Measurements from ENCODE around the gene EVI2A.

The EVI2A gene

GRCh38 chr17:31279401-31279800 is 42.0 kb downstream of the EVI2A start:
- Histone ChIP-seq H3K36me3 (ENCODE audit: control insufficient read depth, insufficient read depth, low read length) (no peaks in the 10 kb centered on the region), H3K9me3 (ENCODE audit: control insufficient read depth, insufficient read depth, low read length) (no peaks in the 10 kb centered on the region), H3K4me1 (ENCODE audit: control insufficient read depth, insufficient read depth, low read length) (no peaks in the 10 kb centered on the region), H3K27ac (ENCODE audit: low read length) (no peak overlapping the region), H3K27me3 (ENCODE audit: control insufficient read depth, insufficient read depth, low read length) (no peaks in the 10 kb centered on the region), H3K4me3 (ENCODE audit: low read length) (no peak overlapping the region)
- no CpG with 5 or more reads among the region's 2 CpGs for WGBS (ENCODE audit: insufficient coverage, insufficient read length)
- DNase-seq (ENCODE audit: low read depth, low spot score) = no peak

GRCh38 chr17:31275116-31275515 is 46.3 kb downstream of the EVI2A start:
- H3K9me3 ChIP-seq (ENCODE audit: control insufficient read depth, insufficient read depth, low read length) = no peaks in the 10 kb centered on the region
- H3K4me1 ChIP-seq (ENCODE audit: control insufficient read depth, insufficient read depth, low read length) = no peaks in the 10 kb centered on the region
- H3K36me3 ChIP-seq (ENCODE audit: control insufficient read depth, insufficient read depth, low read length) = no peaks in the 10 kb centered on the region
- no peak for DNase-seq (ENCODE audit: low read depth, low spot score)
- no peaks in the 10 kb centered on the region for H3K27me3 ChIP-seq (ENCODE audit: control insufficient read depth, insufficient read depth, low read length)
- H3K4me3 ChIP-seq (ENCODE audit: low read length) = no peak overlapping the region
- no peak overlapping the region for H3K27ac ChIP-seq (ENCODE audit: low read length)
- no CpG with 5 or more reads among the region's 1 CpG for WGBS (ENCODE audit: insufficient coverage, insufficient read length)

GRCh38 chr17:31274252-31274651 is 47.2 kb downstream of the EVI2A start:
- no peaks in the 10 kb centered on the region for H3K27me3 ChIP-seq (ENCODE audit: control insufficient read depth, insufficient read depth, low read length)
- H3K4me3 ChIP-seq (ENCODE audit: low read length) = no peak overlapping the region
- no peaks in the 10 kb centered on the region for H3K36me3 ChIP-seq (ENCODE audit: control insufficient read depth, insufficient read depth, low read length)
- no peaks in the 10 kb centered on the region for H3K9me3 ChIP-seq (ENCODE audit: control insufficient read depth, insufficient read depth, low read length)
- peaks cover 1% of the 10 kb centered on the region; the same call in 1 of the 2 replicates for H3K4me1 ChIP-seq (ENCODE audit: control insufficient read depth, insufficient read depth, low read length)
- DNase-seq (ENCODE audit: low read depth, low spot score) = no peak
- WGBS (ENCODE audit: insufficient coverage, insufficient read length) = no CpG with 5 or more reads among the region's 2 CpGs
- H3K27ac ChIP-seq (ENCODE audit: low read length) = no peak overlapping the region

- Histone ChIP-seq H3K27me3 (ENCODE audit: control insufficient read depth, insufficient read depth, low read length) (no peaks in the 10 kb centered on the region), H3K27ac (ENCODE audit: low read length) (no peak overlapping the region), H3K36me3 (ENCODE audit: control insufficient read depth, insufficient read depth, low read length) (no peaks in the 10 kb centered on the region), H3K4me3 (ENCODE audit: low read length) (no peak overlapping the region), H3K4me1 (ENCODE audit: control insufficient read depth, insufficient read depth, low read length) (peaks cover 1% of the 10 kb centered on the region; the same call in 1 of the 2 replicates), H3K9me3 (ENCODE audit: control insufficient read depth, insufficient read depth, low read length) (no peaks in the 10 kb centered on the region)
- no CpG with 5 or more reads among the region's 1 CpG for WGBS (ENCODE audit: insufficient coverage, insufficient read length)
- no peak for DNase-seq (ENCODE audit: low read depth, low spot score)
Measured at GRCh38 chr17:31273516-31273915, 47.9 kb downstream of the EVI2A start.

GRCh38 chr17:31272803-31273202 is 48.6 kb downstream of the EVI2A start:
- Histone ChIP-seq H3K9me3 (ENCODE audit: control insufficient read depth, insufficient read depth, low read length) (no peaks in the 10 kb centered on the region), H3K4me3 (ENCODE audit: low read length) (no peak overlapping the region), H3K36me3 (ENCODE audit: control insufficient read depth, insufficient read depth, low read length) (no peaks in the 10 kb centered on the region), H3K4me1 (ENCODE audit: control insufficient read depth, insufficient read depth, low read length) (peaks cover 1% of the 10 kb centered on the region; the same call in 1 of the 2 replicates), H3K27ac (ENCODE audit: low read length) (no peak overlapping the region), H3K27me3 (ENCODE audit: control insufficient read depth, insufficient read depth, low read length) (no peaks in the 10 kb centered on the region)
- DNase-seq (ENCODE audit: low read depth, low spot score) = no peak

GRCh38 chr17:31272236-31272635 is 49.2 kb downstream of the EVI2A start:
- DNase-seq (ENCODE audit: low read depth, low spot score) = no peak
- no peaks in the 10 kb centered on the region for H3K27me3 ChIP-seq (ENCODE audit: control insufficient read depth, insufficient read depth, low read length)
- H3K9me3 ChIP-seq (ENCODE audit: control insufficient read depth, insufficient read depth, low read length) = no peaks in the 10 kb centered on the region
- no peak overlapping the region for H3K27ac ChIP-seq (ENCODE audit: low read length)
- H3K4me1 ChIP-seq (ENCODE audit: control insufficient read depth, insufficient read depth, low read length) = peaks cover 1% of the 10 kb centered on the region; the same call in 1 of the 2 replicates
- no CpG with 5 or more reads among the region's 1 CpG for WGBS (ENCODE audit: insufficient coverage, insufficient read length)
- H3K36me3 ChIP-seq (ENCODE audit: control insufficient read depth, insufficient read depth, low read length) = no peaks in the 10 kb centered on the region
- H3K4me3 ChIP-seq (ENCODE audit: low read length) = no peak overlapping the region

GRCh38 chr17:31269578-31269983 is 51.8 kb downstream of the EVI2A start:
- Histone ChIP-seq H3K9me3 (ENCODE audit: control insufficient read depth, insufficient read depth, low read length) (no peaks in the 10 kb centered on the region), H3K4me1 (ENCODE audit: control insufficient read depth, insufficient read depth, low read length) (peaks cover 1% of the 10 kb centered on the region; the same call in 1 of the 2 replicates), H3K36me3 (ENCODE audit: control insufficient read depth, insufficient read depth, low read length) (no peaks in the 10 kb centered on the region), H3K4me3 (ENCODE audit: low read length) (no peak overlapping the region), H3K27me3 (ENCODE audit: control insufficient read depth, insufficient read depth, low read length) (no peaks in the 10 kb centered on the region), H3K27ac (ENCODE audit: low read length) (no peak overlapping the region)
- WGBS (ENCODE audit: insufficient coverage, insufficient read length) = no CpG with 5 or more reads among the region's 1 CpG
- peak; percentile 33 for DNase-seq (ENCODE audit: low read depth, low spot score)

GRCh38 chr17:31269036-31269577 is 52.3 kb downstream of the EVI2A start:
- H3K36me3 ChIP-seq (ENCODE audit: control insufficient read depth, insufficient read depth, low read length) = no peaks in the 10 kb centered on the region
- DNase-seq (ENCODE audit: low read depth, low spot score) = no peak
- WGBS (ENCODE audit: insufficient coverage, insufficient read length) = no CpG with 5 or more reads among the region's 2 CpGs

More at GRCh38 chr17:31269036-31269577, 52.3 kb downstream of the EVI2A start:
- Histone ChIP-seq H3K4me1 (ENCODE audit: control insufficient read depth, insufficient read depth, low read length) (peaks cover 1% of the 10 kb centered on the region; the same call in 1 of the 2 replicates), H3K9me3 (ENCODE audit: control insufficient read depth, insufficient read depth, low read length) (no peaks in the 10 kb centered on the region), H3K27ac (ENCODE audit: low read length) (no peak overlapping the region), H3K4me3 (ENCODE audit: low read length) (no peak overlapping the region), H3K27me3 (ENCODE audit: control insufficient read depth, insufficient read depth, low read length) (no peaks in the 10 kb centered on the region)

All from iPS DF 6.9 (cell line).